K562 (cell line): Measurements from ENCODE around the gene FRMD4B. TPM values are rescaled to one million over a fixed set of nuclear protein-coding genes. Genes with fewer than 3 reads are reported as not detected.

Experiments
- ATAC-seq: fragments of 200-7000 bp; cut with Tn5 transposase; 3 replicates; pipeline ENCODE4 v1.9.1; 2020; ENCODE audit warnings: moderate library complexity
- BruUV-seq: library from RNA; stranded (reverse); fragments of 400-500 nt; replicated peaks from 2 replicates; lab custom pipeline; 2021; lab: Mats Ljungman, UMichigan
- CTCF ChIA-PET: fragments of 300-600 bp; formaldehyde crosslinking; extraction: SDS; loops from one replicate; lab custom pipeline; 2021; ENCODE audit warnings: low intra/inter-chr PET ratio; lab: Yijun Ruan, JAX
- POLR2A ChIA-PET: fragments of 300-600, 350-650 bp; sonication (Branson Sonifier 250); formaldehyde crosslinking; extraction: SDS; loops from one replicate; lab custom pipeline; 2021; ENCODE audit warnings: antibody characterized with exemption, inconsistent platforms; lab: Yijun Ruan, JAX
- DNase-seq, 4 experiments: peaks; one replicate each; pipeline versions ENCODE4 v3.0.0 to v3.0.0-alpha.2; 2011 to 2018; ENCODE audit warnings: low spot score in 3 of 4, mixed read lengths in 3 of 4; ENCODE audit errors: extremely low read depth in 1 of 4
- FAIRE-seq: peaks from 2 replicates; lab custom pipeline; 2011; peaks lifted over from hg19 to GRCh38; lab: Jason Lieb, UNC
- H2AFZ ChIP-seq: 2 replicates; pipeline ENCODE4 v1.6.0; 2011; ENCODE audit warnings: low read depth, low read length, control low read depth, inconsistent platforms
- H3K27ac ChIP-seq: fragments of 200-600 bp; 3 replicates; pipeline ENCODE4 v1.8.0; 2011; ENCODE audit warnings: low read depth, mild to moderate bottlenecking, control low read depth, inconsistent platforms, low read length, moderate library complexity, mixed read lengths; ENCODE audit errors: extremely low read depth
- H3K27me3 ChIP-seq, 2 experiments: fragments of 300-600 bp in 1 of 2; 2 replicates in 1 of 2; 3 replicates in 1 of 2; pipeline versions ENCODE4 v1.6.0 to v1.8.0; 2011; ENCODE audit warnings: inconsistent platforms in 2 of 2, low read length in 2 of 2, mild to moderate bottlenecking in 1 of 2, mixed read lengths in 1 of 2, moderate library complexity in 1 of 2; ENCODE audit not compliant: control insufficient read depth in 2 of 2, insufficient read depth in 2 of 2
- H3K36me3 ChIP-seq: fragments of 300-600 bp; 3 replicates; pipeline ENCODE4 v1.8.0; 2011; ENCODE audit warnings: mild to moderate bottlenecking, low read length, inconsistent platforms; ENCODE audit not compliant: control insufficient read depth, insufficient read depth
- H3K4me1 ChIP-seq, 2 experiments: fragments of 200-600 bp in 1 of 2; replicated peaks in 1 of 2; 2 replicates in 1 of 2; 3 replicates in 1 of 2; pipeline versions ENCODE4 v1.5.1 to v1.8.0; 2011; ENCODE audit warnings: inconsistent platforms in 2 of 2, low read length in 2 of 2, mild to moderate bottlenecking in 1 of 2, mixed read lengths in 1 of 2, moderate library complexity in 1 of 2; ENCODE audit not compliant: control insufficient read depth in 2 of 2, insufficient read depth in 2 of 2
- H3K4me2 ChIP-seq: 2 replicates; pipeline ENCODE4 v1.6.1; 2011; ENCODE audit warnings: low read length, control low read depth, inconsistent platforms, mixed read lengths; ENCODE audit not compliant: insufficient read depth
- H3K4me3 ChIP-seq: fragments of 200-600 bp; sonication (generic), shearing (Covaris generic); 2 replicates; pipeline ENCODE4 v1.5.1; 2016; ENCODE audit warnings: control low read depth, inconsistent platforms
- H3K79me2 ChIP-seq: fragments of 200-600 bp; 3 replicates; pipeline ENCODE4 v1.8.0; 2011; ENCODE audit warnings: low read length, inconsistent platforms; ENCODE audit not compliant: control insufficient read depth, insufficient read depth
- H3K9ac ChIP-seq, 2 experiments: 2 replicates each; pipeline versions ENCODE4 v1.6.0 to v1.6.1; 2011; ENCODE audit warnings: low read depth in 2 of 2, low read length in 2 of 2, control low read depth in 1 of 2, inconsistent platforms in 1 of 2, mild to moderate bottlenecking in 1 of 2, mixed read lengths in 1 of 2; ENCODE audit not compliant: insufficient read depth in 1 of 2
- H3K9me1 ChIP-seq: one replicate; pipeline ENCODE4 v1.6.0; 2011; ENCODE audit warnings: inconsistent platforms, mild to moderate bottlenecking, low read length, moderate library complexity; ENCODE audit not compliant: control insufficient read depth, insufficient read depth
- H3K9me3 ChIP-seq: replicated peaks from 2 replicates; pipeline ENCODE4 v1.5.1; 2011; ENCODE audit warnings: low read depth, low read length, inconsistent platforms; ENCODE audit not compliant: control insufficient read depth, insufficient read depth
- H4K20me1 ChIP-seq: replicated peaks from 2 replicates; pipeline ENCODE4 v1.6.1; 2011; ENCODE audit warnings: low read length, inconsistent platforms, mixed read lengths; ENCODE audit not compliant: control insufficient read depth, insufficient read depth
- CTCF ChIP-seq, 3 experiments: IDR thresholded peaks in 2 of 3; conservative IDR thresholded peaks in 1 of 3; 2 replicates each; pipeline ENCODE4 v1.5.1; 2011 to 2012; ENCODE audit warnings: low read length in 3 of 3, mild to moderate bottlenecking in 3 of 3, control low read depth in 2 of 3, improper control_type of control experiment in 1 of 3, inconsistent platforms in 1 of 3, low read depth in 1 of 3, mixed read lengths in 1 of 3, moderate library complexity in 1 of 3; ENCODE audit not compliant: insufficient read depth in 2 of 3
- RAD21 ChIP-seq, 2 experiments: fragments of 250-450 bp in 1 of 2; fragments of 450-650 bp in 1 of 2; sonication (Bioruptor Pico) in 1 of 2; formaldehyde crosslinking in 1 of 2; IDR thresholded peaks in 1 of 2; conservative IDR thresholded peaks in 1 of 2; 2 replicates each; pipeline versions ENCODE4 v1.4.0 to v1.8.0; 2020 to 2022; ENCODE audit warnings: mild to moderate bottlenecking in 2 of 2, moderate library complexity in 1 of 2
- ZNF589 ChIP-seq: fragments of 200-800 bp; sonication (Bioruptor generic); IDR thresholded peaks from 2 replicates; pipeline ENCODE4 v1.6.1; 2016; ENCODE audit warnings: low read depth, missing genetic modification characterization, missing compliant biosample characterization
- WGBS: fragments of 100-300 bp; shearing (Covaris generic); methylation state at CpG from one replicate; pipeline ENCODE4 v1.1.6; 2016; ENCODE audit warnings: low coverage, mixed read lengths; ENCODE audit not compliant: insufficient coverage; ENCODE audit errors: missing lambda C conversion rate; 5-methylcytosine and 5-hydroxymethylcytosine counted together
- in situ Hi-C: fragments of 300-500 bp; cut with MboI; formaldehyde crosslinking; loops from 4 replicates; pipeline ENCODE4 v1.15.0; 2018; ENCODE audit warnings: inconsistent platforms, mixed read lengths
- intact Hi-C: fragments of 100-400 bp; cut with micrococcal nuclease; formaldehyde crosslinking; loops from 2 replicates; pipeline ENCODE4 v1.14.2; 2022
- polyA plus RNA-seq, 8 experiments: library from polyadenylated mRNA; depleted of rRNA in 4 of 8; stranded (reverse) in 5 of 8; unstranded in 3 of 8; fragments of >200 nt; fragmentation: Nextera tagmentation in 2 of 8; fragmentation: Illumina TruSeq in 1 of 8; extraction: Ambion mirVana in 2 of 8; extraction: Trizol in 1 of 8; gene quantifications; 2 replicates each; pipeline versions ENCODE4 v1.2.1 to v1.2.3, GENCODE V29; 2011 to 2014; ENCODE audit warnings: inconsistent platforms in 1 of 8, missing spikeins in 1 of 8
- total RNA-seq, 7 experiments: library from RNA; depleted of rRNA in 6 of 7; stranded (reverse); fragments of >200 nt in 6 of 7; fragmentation: Illumina TruSeq in 2 of 7; extraction: Trizol in 2 of 7; gene quantifications; 2 replicates each; pipeline versions ENCODE4 v1.2.1 to v1.2.3, GENCODE V29; 2011 to 2021; ENCODE audit warnings: low replicate concordance in 1 of 7

The FRMD4B gene
- total and polyA plus RNA-seq, 9 of the 15 experiments (the other 6 are each of a cell fraction or from before 2014, with no cell fraction given): 0.03 to 0.09 (median 0.04) TPM; not detected in 3

DNA sequence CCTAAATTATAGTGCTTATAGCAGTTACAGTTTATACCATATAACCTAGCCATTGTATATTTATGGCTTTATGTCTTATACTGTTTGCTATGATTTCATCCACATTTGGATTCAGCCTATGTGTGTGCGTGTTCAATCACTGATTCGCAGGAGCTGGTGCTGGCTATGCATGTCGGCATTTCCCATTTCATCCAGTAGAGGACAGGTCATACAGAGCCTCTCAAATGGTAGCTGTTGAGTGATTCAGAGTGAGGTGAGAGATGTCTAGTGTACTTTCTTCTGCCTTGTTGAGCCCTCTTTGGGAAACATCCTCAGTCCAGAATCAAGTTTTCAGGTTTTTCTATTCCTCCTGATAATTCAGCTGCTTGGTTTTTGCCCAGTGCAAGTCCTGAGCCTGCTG, 76.1 kb downstream of the FRMD4B start:
- peak in 1 of 4 experiments; percentile 8 for DNase-seq
- intact Hi-C loops: loop anchor here (5.0 kb wide), 2 partner anchors 117 to 362 kb away; no protein-coding TSS in a partner anchor
- FAIRE-seq: no peak

More for the DNA sequence above, 76.1 kb downstream of the FRMD4B start:
- Histone ChIP-seq H3K27me3 (peaks cover 0 to 5% of the 10 kb centered on the region in 2 experiments; a peak in 1 of 5 replicates), H3K27ac (no peak overlapping the region), H3K9me1 (no peaks in the 10 kb centered on the region), H3K36me3 (no peaks in the 10 kb centered on the region), H4K20me1 (no peaks in the 10 kb centered on the region), H2AFZ (no peak overlapping the region), H3K9me3 (no peaks in the 10 kb centered on the region), H3K79me2 (no peaks in the 10 kb centered on the region), H3K4me1 (no peaks in the 10 kb centered on the region), H3K9ac (no peak overlapping the region), H3K4me3 (no peak overlapping the region), H3K4me2 (no peak overlapping the region)
- no TSS peak for BruUV-seq
- peak; percentile 49; the same call in 1 of the 3 replicates for ATAC-seq
- 0% methylated on average over 3 of the region's 3 CpGs for WGBS
- TF ChIP-seq CTCF (IDR thresholded peaks at IDR 0.05 in 2 of 3, conservative IDR thresholded peaks at IDR 0.05 in 1 of 3; ENCODE audit: insufficient read depth in 2 of 3, low read depth in 1 of 3, low read length in 3 of 3): peak in 2 of 3 experiments; percentile 19 to 23; a peak in 1 of 6 replicates
- TF ChIP-seq ZNF589: no peak
- peak in 1 of 2 experiments; percentile 24; a peak in 1 of 4 replicates for TF ChIP-seq RAD21 (CRISPR knock-in tag; conservative IDR thresholded peaks at IDR 0.05 in 1 of 2, IDR thresholded peaks at IDR 0.05 in 1 of 2)
- CTCF ChIA-PET: no interaction called here
- in situ Hi-C loops: loop anchor here (5.0 kb wide), 1 partner anchor 153 kb away; no protein-coding TSS in a partner anchor
- POLR2A ChIA-PET: interaction anchor here (0.7 kb wide), 1 partner anchor 152 kb away, joined by 3 read pairs; no protein-coding TSS in a partner anchor
